A549 treated with AZD2906 at 1 μM for 4 hours (cell line): Measurements from ENCODE around the gene GPX3. TPM values are rescaled to one million over a fixed set of nuclear protein-coding genes. Genes with fewer than 3 reads are reported as not detected.

Source experiments
- total RNA-seq: library from RNA; stranded (reverse); fragments of 200-300 nt; extraction: Qiagen RNA extraction; gene quantifications from 5 replicates; pipeline ENCODE4 v1.2.3, GENCODE V29; 2022

GPX3 gene, protein sequence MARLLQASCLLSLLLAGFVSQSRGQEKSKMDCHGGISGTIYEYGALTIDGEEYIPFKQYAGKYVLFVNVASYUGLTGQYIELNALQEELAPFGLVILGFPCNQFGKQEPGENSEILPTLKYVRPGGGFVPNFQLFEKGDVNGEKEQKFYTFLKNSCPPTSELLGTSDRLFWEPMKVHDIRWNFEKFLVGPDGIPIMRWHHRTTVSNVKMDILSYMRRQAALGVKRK
- total RNA-seq: 17.4 to 21.2 TPM (median 18.2 TPM) in 5 replicates

DNA sequence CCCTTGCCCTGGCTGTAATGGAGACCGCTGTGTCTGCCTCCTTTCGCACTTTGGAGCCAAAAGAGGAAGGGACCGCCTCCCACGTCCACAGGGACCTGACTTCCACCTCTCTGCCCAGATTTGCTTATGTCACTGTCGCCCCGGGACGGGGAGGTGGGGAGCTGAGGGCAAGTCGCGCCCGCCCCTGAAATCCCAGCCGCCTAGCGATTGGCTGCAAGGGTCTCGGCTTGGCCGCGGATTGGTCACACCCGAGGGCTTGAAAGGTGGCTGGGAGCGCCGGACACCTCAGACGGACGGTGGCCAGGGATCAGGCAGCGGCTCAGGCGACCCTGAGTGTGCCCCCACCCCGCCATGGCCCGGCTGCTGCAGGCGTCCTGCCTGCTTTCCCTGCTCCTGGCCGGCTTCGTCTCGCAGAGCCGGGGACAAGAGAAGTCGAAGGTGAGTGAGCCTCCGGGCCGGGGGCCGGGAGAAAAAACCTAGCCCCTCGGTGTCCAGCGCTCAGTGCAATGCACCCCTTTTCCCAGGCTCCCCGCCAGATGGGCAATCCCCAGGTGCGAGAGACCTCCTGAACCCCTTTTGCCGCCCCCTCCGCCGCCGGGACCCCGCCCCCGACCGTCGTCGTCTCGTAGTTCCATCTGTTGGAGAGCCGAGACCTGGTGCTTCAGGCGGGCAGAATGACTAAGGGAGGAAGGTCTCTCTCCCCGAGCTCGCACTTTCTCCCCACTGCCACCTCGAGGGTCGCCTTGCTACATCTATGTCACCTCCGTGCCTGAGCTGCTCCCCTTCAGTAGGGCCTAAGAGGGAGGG is at the start of gene GPX3:
Gene GPX3 (plus strand): TSS at position 288 of the 807 bp plus-strand sequence. CDS start 64 bp downstream, at position 352.

Other genes starting within 250 kb of the GPX3 start
- gene SMIM3, start 241.8 kb upstream of the GPX3 start, total RNA-seq: 19.3 to 23.3 TPM (median 21.6 TPM) in 5 replicates
- 0.06 to 0.18 TPM (median 0.11 TPM) in 4 of 5 replicates, not detected in the other for gene IRGM, start 174.1 kb upstream of the GPX3 start, total RNA-seq
- gene ZNF300, start 115.6 kb upstream of the GPX3 start, total RNA-seq: 1.9 to 2.8 TPM (median 2.4 TPM) in 5 replicates
- 142 to 156 TPM (median 153 TPM) in 5 replicates for gene TNIP1, start 60.4 kb downstream of the GPX3 start, total RNA-seq
- 42.3 to 51.2 TPM (median 45.6 TPM) in 5 replicates for gene ANXA6, start 137.2 kb downstream of the GPX3 start, total RNA-seq
- gene CCDC69, start 203.5 kb downstream of the GPX3 start, total RNA-seq: 1.1 to 2.0 TPM (median 1.5 TPM) in 5 replicates
- gene GM2A, start 232.6 kb downstream of the GPX3 start, total RNA-seq: 14.8 to 18.0 TPM (median 15.3 TPM) in 5 replicates